ENCODE results near the gene RTP4. TPM values are rescaled to one million over a fixed set of nuclear protein-coding genes. Genes with fewer than 3 reads are reported as not detected.

The RTP4 gene
- total RNA-seq, 1 donor from 2014 or later, result 0.40 TPM

GRCh38 chr3:187343670-187344069, 24.5 kb upstream of the RTP4 start:
- no peak for TF ChIP-seq CTCF (conservative IDR thresholded peaks at IDR 0.05; ENCODE audit: low read depth, low read length)
- no peak overlapping the region for H3K4me3 ChIP-seq (ENCODE audit: low read depth, low read length)
- no peak for DNase-seq (ENCODE audit: low read depth)

GRCh38 chr3:187352581-187353575, 15.3 kb upstream of the RTP4 start:
- no peak for TF ChIP-seq CTCF (conservative IDR thresholded peaks at IDR 0.05; ENCODE audit: low read depth, low read length)
- H3K4me3 ChIP-seq (ENCODE audit: low read depth, low read length), result no peak overlapping the region
- no peak for DNase-seq (ENCODE audit: low read depth)

- DNase-seq (ENCODE audit: low read depth), result no peak
- no peak for TF ChIP-seq CTCF (conservative IDR thresholded peaks at IDR 0.05; ENCODE audit: low read depth, low read length)
- H3K4me3 ChIP-seq (ENCODE audit: low read depth, low read length), result no peak overlapping the region
Measured at GRCh38 chr3:187358068-187358467, 10.1 kb upstream of the RTP4 start.

- no peak overlapping the region for H3K4me3 ChIP-seq (ENCODE audit: low read depth, low read length)
- no peak for DNase-seq (ENCODE audit: low read depth)
- no peak for TF ChIP-seq CTCF (conservative IDR thresholded peaks at IDR 0.05; ENCODE audit: low read depth, low read length)
Measured at GRCh38 chr3:187359798-187360486, 8.2 kb upstream of the RTP4 start.

GRCh38 chr3:187360596-187360995, 7.6 kb upstream of the RTP4 start:
- DNase-seq (ENCODE audit: low read depth), result no peak
- no peak for TF ChIP-seq CTCF (conservative IDR thresholded peaks at IDR 0.05; ENCODE audit: low read depth, low read length)
- H3K4me3 ChIP-seq (ENCODE audit: low read depth, low read length), result no peak overlapping the region

GRCh38 chr3:187361835-187362234, 6.3 kb upstream of the RTP4 start:
- no peak for TF ChIP-seq CTCF (conservative IDR thresholded peaks at IDR 0.05; ENCODE audit: low read depth, low read length)
- no peak for DNase-seq (ENCODE audit: low read depth)
- no peak overlapping the region for H3K4me3 ChIP-seq (ENCODE audit: low read depth, low read length)

Measured in epithelial cell of proximal tubule (primary cell).